ENCODE measurements around the gene CTRB2.
A peak's percentile ranks its signal among the peaks of the same experiment; 100 is the strongest.

The CTRB2 gene

GRCh38 chr16:75206749-75207451 is at the start of gene CTRB2:
CTRB2 (minus strand) TSS chr16:75207161; CDS start chr16:75207141, 20 bp downstream.
- TF ChIP-seq CTCF (IDR thresholded peaks at IDR 0.05; ENCODE audit: low read length, missing control alignments): no peak
- no peak for DNase-seq (ENCODE audit: low read depth)
- H3K4me3 ChIP-seq (replicated peaks; ENCODE audit: low read depth, low read length): no peak within 1 kb of the TSS

- DNase-seq (ENCODE audit: low read depth): no peak
- no peak for TF ChIP-seq CTCF (IDR thresholded peaks at IDR 0.05; ENCODE audit: low read length, missing control alignments)
- no peak overlapping the region for H3K4me3 ChIP-seq (replicated peaks; ENCODE audit: low read depth, low read length)
Measured at GRCh38 chr16:75256059-75256571, 49.2 kb upstream of the CTRB2 start.

GRCh38 chr16:75254359-75254837 is 47.4 kb upstream of the CTRB2 start:
- no peak overlapping the region for H3K4me3 ChIP-seq (replicated peaks; ENCODE audit: low read depth, low read length)
- TF ChIP-seq CTCF (IDR thresholded peaks at IDR 0.05; ENCODE audit: low read length, missing control alignments): no peak
- peak; percentile 68 for DNase-seq (ENCODE audit: low read depth)

- DNase-seq (ENCODE audit: low read depth): peak; percentile 89
- no peak for TF ChIP-seq CTCF (IDR thresholded peaks at IDR 0.05; ENCODE audit: low read length, missing control alignments)
- peak overlapping the region; percentile 14 for H3K4me3 ChIP-seq (replicated peaks; ENCODE audit: low read depth, low read length)
Measured at GRCh38 chr16:75252946-75253911, 46.3 kb upstream of the CTRB2 start.

- no peak for TF ChIP-seq CTCF (IDR thresholded peaks at IDR 0.05; ENCODE audit: low read length, missing control alignments)
- DNase-seq (ENCODE audit: low read depth): no peak
- H3K4me3 ChIP-seq (replicated peaks; ENCODE audit: low read depth, low read length): peak overlapping the region; percentile 2
Measured at GRCh38 chr16:75252049-75252864, 45.3 kb upstream of the CTRB2 start.

Data from fibroblast of pulmonary artery (primary cell).